ENCODE measurements around the gene C1QTNF5.
A peak's percentile ranks its signal among the peaks of the same experiment; 100 is the strongest.

The C1QTNF5 gene

GRCh38 chr11:119318240-119319135 lies 22.2 kb downstream of the C1QTNF5 start:
- DNase-seq (ENCODE audit: low read depth), result peak; percentile 97

- DNase-seq (ENCODE audit: low read depth), result peak; percentile 63
Observed at GRCh38 chr11:119317592-119318239, 23.0 kb downstream of the C1QTNF5 start.

- DNase-seq (ENCODE audit: low read depth), result peak; percentile 54
Observed at GRCh38 chr11:119316729-119317591, 23.7 kb downstream of the C1QTNF5 start, which contains the start of gene MCAM. TSS of gene MCAM (minus strand) at chr11:119317130. CDS start at chr11:119317101, 29 bp downstream.

- DNase-seq (ENCODE audit: low read depth), result no peak
Observed at GRCh38 chr11:119316016-119316728, 24.5 kb downstream of the C1QTNF5 start.

- no peak for DNase-seq (ENCODE audit: low read depth)
Observed at GRCh38 chr11:119315131-119316015, 25.3 kb downstream of the C1QTNF5 start.

- no peak for DNase-seq (ENCODE audit: low read depth)
Observed at GRCh38 chr11:119314726-119315125, 26.0 kb downstream of the C1QTNF5 start.

GRCh38 chr11:119310682-119311052 lies 30.0 kb downstream of the C1QTNF5 start:
- no peak for DNase-seq (ENCODE audit: low read depth)

GRCh38 chr11:119309953-119310681 lies 30.6 kb downstream of the C1QTNF5 start:
- no peak for DNase-seq (ENCODE audit: low read depth)

- no peak for DNase-seq (ENCODE audit: low read depth)
Observed at GRCh38 chr11:119309411-119309810, 31.3 kb downstream of the C1QTNF5 start.

GRCh38 chr11:119307974-119308373 lies 32.7 kb downstream of the C1QTNF5 start:
- DNase-seq (ENCODE audit: low read depth), result no peak

GRCh38 chr11:119307219-119307618 lies 33.5 kb downstream of the C1QTNF5 start:
- no peak for DNase-seq (ENCODE audit: low read depth)

GRCh38 chr11:119306373-119306890 lies 34.3 kb downstream of the C1QTNF5 start:
- peak; percentile 90 for DNase-seq (ENCODE audit: low read depth)

- DNase-seq (ENCODE audit: low read depth), result no peak
Observed at GRCh38 chr11:119305556-119306372, 34.9 kb downstream of the C1QTNF5 start.

GRCh38 chr11:119303227-119303718 lies 37.4 kb downstream of the C1QTNF5 start:
- DNase-seq (ENCODE audit: low read depth), result no peak

GRCh38 chr11:119300198-119300964 lies 40.3 kb downstream of the C1QTNF5 start:
- DNase-seq (ENCODE audit: low read depth), result no peak

GRCh38 chr11:119299416-119299815 lies 41.3 kb downstream of the C1QTNF5 start:
- no peak for DNase-seq (ENCODE audit: low read depth)

- no peak for DNase-seq (ENCODE audit: low read depth)
Observed at GRCh38 chr11:119298726-119299125, 42.0 kb downstream of the C1QTNF5 start.

GRCh38 chr11:119297938-119298337 lies 42.7 kb downstream of the C1QTNF5 start:
- no peak for DNase-seq (ENCODE audit: low read depth)

Measured in amniotic epithelial cell (primary cell).